HL-60 (cell line): ENCODE data around the gene DNM3.

Source experiments
- DNase-seq, 2 experiments: peaks; one replicate each; pipeline ENCODE4 v3.0.0-alpha.2; 2010 to 2020; ENCODE audit warnings: low read depth in 1 of 2, low spot score in 1 of 2
- H3K27ac ChIP-seq: fragments of 250-450 bp; sonication (Bioruptor Pico); replicated peaks from 2 replicates; pipeline ENCODE4 v1.5.1; 2020; ENCODE audit warnings: mild to moderate bottlenecking, moderate library complexity
- H3K27me3 ChIP-seq: fragments of 250-450 bp; sonication (Bioruptor Pico); 2 replicates; pipeline ENCODE4 v1.5.1; 2021; ENCODE audit warnings: mild to moderate bottlenecking, moderate library complexity; ENCODE audit not compliant: insufficient read depth, poor library complexity, severe bottlenecking
- H3K4me3 ChIP-seq: replicated peaks from 2 replicates; pipeline ENCODE4 v1.5.1; 2011; ENCODE audit warnings: mild to moderate bottlenecking, control low read depth, low read length; ENCODE audit not compliant: insufficient read depth
- GABPA ChIP-seq: IDR thresholded peaks from 2 replicates; pipeline ENCODE4 v1.6.1; 2012; ENCODE audit warnings: low read depth
- POLR2AphosphoS5 ChIP-seq: IDR thresholded peaks from 2 replicates; pipeline ENCODE4 v1.6.1; 2012; ENCODE audit warnings: low read depth
- SPI1 ChIP-seq: IDR thresholded peaks from 2 replicates; pipeline ENCODE4 v1.6.1; 2012; ENCODE audit warnings: low read depth, mild to moderate bottlenecking, borderline replicate concordance
- TF ChIP-seq, protein P1 (sequence below): IDR thresholded peaks from one replicate; pipeline ENCODE4 v1.5.1; 2011; ENCODE audit warnings: low read length, control low read depth, inconsistent platforms; ENCODE audit not compliant: insufficient read depth
- TF ChIP-seq, protein P2 (sequence below): IDR thresholded peaks from 2 replicates; pipeline ENCODE4 v1.6.1; 2012; ENCODE audit warnings: low read depth; ENCODE audit not compliant: insufficient replicate concordance

The DNM3 gene

DNA sequence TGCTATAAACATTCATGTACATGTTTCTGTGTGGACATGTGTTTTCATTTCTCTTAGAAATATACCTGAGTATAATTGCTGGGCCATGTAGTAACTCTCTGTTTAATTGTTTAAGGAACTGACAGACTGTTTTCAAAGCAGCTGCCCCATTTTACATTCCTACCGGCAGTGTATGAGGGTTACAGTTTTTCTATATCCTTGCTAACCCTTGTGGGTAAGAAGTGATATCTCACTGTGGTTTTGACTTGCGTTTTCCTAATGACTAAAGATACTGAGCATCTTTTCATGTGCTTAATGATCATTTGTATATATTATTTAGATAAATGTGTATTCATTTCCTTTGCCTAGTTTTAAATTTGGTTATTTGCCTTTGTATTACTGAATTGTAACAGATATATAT is 81.7 kb downstream of the DNM3 start:
- TF ChIP-seq GABPA (no peak), POLR2AphosphoS5 (no peak), SPI1 (no peak)
- TF ChIP-seq, protein P1, sequence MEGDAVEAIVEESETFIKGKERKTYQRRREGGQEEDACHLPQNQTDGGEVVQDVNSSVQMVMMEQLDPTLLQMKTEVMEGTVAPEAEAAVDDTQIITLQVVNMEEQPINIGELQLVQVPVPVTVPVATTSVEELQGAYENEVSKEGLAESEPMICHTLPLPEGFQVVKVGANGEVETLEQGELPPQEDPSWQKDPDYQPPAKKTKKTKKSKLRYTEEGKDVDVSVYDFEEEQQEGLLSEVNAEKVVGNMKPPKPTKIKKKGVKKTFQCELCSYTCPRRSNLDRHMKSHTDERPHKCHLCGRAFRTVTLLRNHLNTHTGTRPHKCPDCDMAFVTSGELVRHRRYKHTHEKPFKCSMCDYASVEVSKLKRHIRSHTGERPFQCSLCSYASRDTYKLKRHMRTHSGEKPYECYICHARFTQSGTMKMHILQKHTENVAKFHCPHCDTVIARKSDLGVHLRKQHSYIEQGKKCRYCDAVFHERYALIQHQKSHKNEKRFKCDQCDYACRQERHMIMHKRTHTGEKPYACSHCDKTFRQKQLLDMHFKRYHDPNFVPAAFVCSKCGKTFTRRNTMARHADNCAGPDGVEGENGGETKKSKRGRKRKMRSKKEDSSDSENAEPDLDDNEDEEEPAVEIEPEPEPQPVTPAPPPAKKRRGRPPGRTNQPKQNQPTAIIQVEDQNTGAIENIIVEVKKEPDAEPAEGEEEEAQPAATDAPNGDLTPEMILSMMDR: no peak
- TF ChIP-seq, protein P2, sequence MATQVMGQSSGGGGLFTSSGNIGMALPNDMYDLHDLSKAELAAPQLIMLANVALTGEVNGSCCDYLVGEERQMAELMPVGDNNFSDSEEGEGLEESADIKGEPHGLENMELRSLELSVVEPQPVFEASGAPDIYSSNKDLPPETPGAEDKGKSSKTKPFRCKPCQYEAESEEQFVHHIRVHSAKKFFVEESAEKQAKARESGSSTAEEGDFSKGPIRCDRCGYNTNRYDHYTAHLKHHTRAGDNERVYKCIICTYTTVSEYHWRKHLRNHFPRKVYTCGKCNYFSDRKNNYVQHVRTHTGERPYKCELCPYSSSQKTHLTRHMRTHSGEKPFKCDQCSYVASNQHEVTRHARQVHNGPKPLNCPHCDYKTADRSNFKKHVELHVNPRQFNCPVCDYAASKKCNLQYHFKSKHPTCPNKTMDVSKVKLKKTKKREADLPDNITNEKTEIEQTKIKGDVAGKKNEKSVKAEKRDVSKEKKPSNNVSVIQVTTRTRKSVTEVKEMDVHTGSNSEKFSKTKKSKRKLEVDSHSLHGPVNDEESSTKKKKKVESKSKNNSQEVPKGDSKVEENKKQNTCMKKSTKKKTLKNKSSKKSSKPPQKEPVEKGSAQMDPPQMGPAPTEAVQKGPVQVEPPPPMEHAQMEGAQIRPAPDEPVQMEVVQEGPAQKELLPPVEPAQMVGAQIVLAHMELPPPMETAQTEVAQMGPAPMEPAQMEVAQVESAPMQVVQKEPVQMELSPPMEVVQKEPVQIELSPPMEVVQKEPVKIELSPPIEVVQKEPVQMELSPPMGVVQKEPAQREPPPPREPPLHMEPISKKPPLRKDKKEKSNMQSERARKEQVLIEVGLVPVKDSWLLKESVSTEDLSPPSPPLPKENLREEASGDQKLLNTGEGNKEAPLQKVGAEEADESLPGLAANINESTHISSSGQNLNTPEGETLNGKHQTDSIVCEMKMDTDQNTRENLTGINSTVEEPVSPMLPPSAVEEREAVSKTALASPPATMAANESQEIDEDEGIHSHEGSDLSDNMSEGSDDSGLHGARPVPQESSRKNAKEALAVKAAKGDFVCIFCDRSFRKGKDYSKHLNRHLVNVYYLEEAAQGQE: no peak
- H3K27me3 ChIP-seq: peaks cover 2% of the 10 kb centered on the region
- no peak overlapping the region for H3K4me3 ChIP-seq
- DNase-seq: no peak
- H3K27ac ChIP-seq: no peak overlapping the region

DNA sequence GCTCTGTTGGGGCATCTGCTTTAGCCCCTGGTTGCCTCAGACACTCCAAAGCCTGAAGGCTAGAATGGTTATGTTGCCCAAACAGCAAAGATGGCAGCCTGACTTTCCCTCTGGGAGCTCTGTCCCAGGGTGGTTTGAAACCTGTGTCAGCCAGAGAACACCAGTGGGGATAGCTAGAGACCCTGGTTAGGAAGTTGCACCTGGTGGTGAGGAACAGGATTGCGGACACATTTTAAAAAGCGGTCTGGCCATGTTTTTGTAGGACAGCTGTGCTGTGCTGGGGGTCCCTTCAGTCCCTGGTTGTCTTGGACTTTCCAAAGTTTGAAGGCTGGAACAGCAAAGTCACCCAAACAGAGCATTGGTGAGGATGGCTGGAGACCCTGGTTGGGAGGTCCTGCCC is 87.8 kb downstream of the DNM3 start:
- Histone ChIP-seq H3K27me3 (no peaks in the 10 kb centered on the region), H3K27ac (no peak overlapping the region), H3K4me3 (no peak overlapping the region)
- DNase-seq: no peak
- TF ChIP-seq, protein P1: no peak
- TF ChIP-seq SPI1: no peak
- TF ChIP-seq GABPA: no peak
- TF ChIP-seq, protein P2: no peak
- TF ChIP-seq POLR2AphosphoS5: no peak

DNA sequence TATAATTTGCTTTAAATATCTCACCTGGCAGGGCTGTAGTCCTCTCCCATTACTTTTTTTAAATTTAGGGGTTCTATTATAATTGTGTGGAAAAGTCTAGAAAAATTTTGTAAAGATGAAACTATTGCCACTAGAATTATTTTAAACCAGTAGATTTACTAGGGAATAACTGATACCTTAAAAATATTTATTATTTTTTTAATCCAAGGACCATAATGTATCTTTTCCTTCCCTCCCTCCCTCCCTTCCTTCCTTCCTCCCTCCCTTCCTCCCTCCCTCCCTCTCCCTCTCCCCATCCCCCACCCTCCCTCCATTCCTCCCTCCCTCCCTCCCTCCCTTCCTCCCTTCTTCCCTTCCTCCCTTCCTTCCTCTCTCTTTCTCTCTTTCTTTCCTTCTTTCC is 90.5 kb downstream of the DNM3 start:
- H3K27ac ChIP-seq: no peak overlapping the region
- no peak for DNase-seq

More for the DNA sequence above, 90.5 kb downstream of the DNM3 start:
- Histone ChIP-seq H3K4me3 (no peak overlapping the region), H3K27me3 (no peaks in the 10 kb centered on the region)
- TF ChIP-seq POLR2AphosphoS5 (no peak), SPI1 (no peak), GABPA (no peak)
- TF ChIP-seq, protein P1: no peak
- TF ChIP-seq, protein P2: no peak
